Mesothelial cell of epicardium (in vitro differentiated cells): ENCODE results near the gene OPTC. TPM values are rescaled to one million over a fixed set of nuclear protein-coding genes. Genes with fewer than 3 reads are reported as not detected.
A peak's percentile ranks its signal among the peaks of the same experiment; 100 is the strongest.
"Not testable (repeated sequence)": the region's sequence is repeated elsewhere in the genome, so short reads cannot be mapped to it uniquely, and the experiment has no call there.

ENCODE experiments used
- DNase-seq, 2 experiments: peaks; one replicate each; pipeline ENCODE4 v3.0.0; 2021; ENCODE audit warnings: low spot score in 2 of 2; ENCODE audit not compliant: unreplicated experiment in 2 of 2
- H3K27ac Mint-ChIP-seq: 2 replicates; pipeline ENCODE4 v1.8.0; 2021; ENCODE audit warnings: mixed read lengths
- H3K27me3 Mint-ChIP-seq: 2 replicates; pipeline ENCODE4 v1.8.0; 2021; ENCODE audit warnings: low read depth, mixed read lengths
- H3K36me3 Mint-ChIP-seq: 2 replicates; pipeline ENCODE4 v1.8.0; 2021; ENCODE audit warnings: mixed read lengths
- H3K4me1 Mint-ChIP-seq: 2 replicates; pipeline ENCODE4 v1.8.0; 2021; ENCODE audit warnings: mixed read lengths
- H3K4me3 Mint-ChIP-seq: 2 replicates; pipeline ENCODE4 v1.8.0; 2021; ENCODE audit warnings: mild to moderate bottlenecking, moderate library complexity, mixed read lengths
- H3K9me3 Mint-ChIP-seq: 2 replicates; pipeline ENCODE4 v1.8.0; 2021; ENCODE audit warnings: mixed read lengths
- total RNA-seq: library from RNA; stranded (reverse); gene quantifications from 3 replicates; pipeline ENCODE4 v1.2.1, GENCODE V29; 2021
- TF ChIP-seq, protein P1 (sequence below): fragments of 200-600 bp; sonication (generic); IDR thresholded peaks from one replicate; pipeline ENCODE4 v1.5.0; 2021; ENCODE audit warnings: antibody characterized with exemption; ENCODE audit not compliant: unreplicated experiment

The OPTC gene
- total RNA-seq, 1 donor from 2014 or later, result not detected

DNA sequence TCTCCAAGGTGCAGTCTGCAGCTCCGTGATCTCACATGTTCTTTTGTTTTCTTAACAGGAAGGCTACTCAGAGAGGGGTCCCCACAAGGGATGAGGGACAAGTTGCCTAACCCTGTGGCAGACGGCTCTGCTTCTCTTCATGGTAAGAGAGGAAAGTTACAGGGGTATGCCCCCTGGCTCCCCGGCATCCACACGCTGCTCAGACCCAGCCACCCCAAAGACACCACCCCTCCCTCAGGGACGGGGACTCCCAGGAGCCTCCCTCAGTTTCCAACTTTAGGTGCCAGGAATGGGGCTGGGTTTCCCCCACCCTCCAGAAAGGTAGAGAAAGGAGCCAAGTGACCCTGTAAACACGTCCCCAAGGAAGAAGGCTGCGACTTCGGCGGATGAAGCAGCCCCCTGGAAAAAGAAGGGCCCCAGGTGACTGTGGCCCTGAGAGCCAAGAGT is 19.7 kb downstream of the OPTC start:
- Mint-ChIP-seq H3K36me3 (no peaks in the 10 kb centered on the region), H3K4me3 (peak overlapping the region; percentile 9), H3K4me1 (peaks cover 77% of the 10 kb centered on the region), H3K27ac (peak overlapping the region; percentile 95), H3K27me3 (no peaks in the 10 kb centered on the region), H3K9me3 (no peaks in the 10 kb centered on the region)
- TF ChIP-seq, protein P1, sequence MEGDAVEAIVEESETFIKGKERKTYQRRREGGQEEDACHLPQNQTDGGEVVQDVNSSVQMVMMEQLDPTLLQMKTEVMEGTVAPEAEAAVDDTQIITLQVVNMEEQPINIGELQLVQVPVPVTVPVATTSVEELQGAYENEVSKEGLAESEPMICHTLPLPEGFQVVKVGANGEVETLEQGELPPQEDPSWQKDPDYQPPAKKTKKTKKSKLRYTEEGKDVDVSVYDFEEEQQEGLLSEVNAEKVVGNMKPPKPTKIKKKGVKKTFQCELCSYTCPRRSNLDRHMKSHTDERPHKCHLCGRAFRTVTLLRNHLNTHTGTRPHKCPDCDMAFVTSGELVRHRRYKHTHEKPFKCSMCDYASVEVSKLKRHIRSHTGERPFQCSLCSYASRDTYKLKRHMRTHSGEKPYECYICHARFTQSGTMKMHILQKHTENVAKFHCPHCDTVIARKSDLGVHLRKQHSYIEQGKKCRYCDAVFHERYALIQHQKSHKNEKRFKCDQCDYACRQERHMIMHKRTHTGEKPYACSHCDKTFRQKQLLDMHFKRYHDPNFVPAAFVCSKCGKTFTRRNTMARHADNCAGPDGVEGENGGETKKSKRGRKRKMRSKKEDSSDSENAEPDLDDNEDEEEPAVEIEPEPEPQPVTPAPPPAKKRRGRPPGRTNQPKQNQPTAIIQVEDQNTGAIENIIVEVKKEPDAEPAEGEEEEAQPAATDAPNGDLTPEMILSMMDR, result no peak
- no peak for DNase-seq

DNA sequence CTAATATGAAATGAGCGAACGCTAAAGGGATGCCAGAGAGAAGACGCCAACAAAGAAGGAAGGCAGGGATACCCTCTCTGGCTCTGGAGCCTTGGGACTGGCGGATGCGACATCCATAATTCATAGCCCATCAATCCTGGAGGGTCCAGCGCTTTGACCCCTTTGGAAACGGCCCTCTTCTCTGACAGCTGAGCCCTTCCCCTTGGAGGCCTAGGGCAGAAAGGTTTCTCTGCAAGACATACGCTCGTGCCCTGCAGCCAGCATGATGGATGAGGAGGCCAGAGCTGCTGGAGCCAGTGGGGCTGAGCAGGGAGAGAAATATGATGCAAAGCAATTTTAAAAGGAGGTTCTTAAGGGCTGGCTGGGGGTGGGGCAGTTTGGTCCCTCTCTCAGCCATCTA is 22.2 kb downstream of the OPTC start:
- peak overlapping the region; percentile 83 for H3K27ac Mint-ChIP-seq
- no peak overlapping the region for H3K4me3 Mint-ChIP-seq
- no peaks in the 10 kb centered on the region for H3K36me3 Mint-ChIP-seq

DNA sequence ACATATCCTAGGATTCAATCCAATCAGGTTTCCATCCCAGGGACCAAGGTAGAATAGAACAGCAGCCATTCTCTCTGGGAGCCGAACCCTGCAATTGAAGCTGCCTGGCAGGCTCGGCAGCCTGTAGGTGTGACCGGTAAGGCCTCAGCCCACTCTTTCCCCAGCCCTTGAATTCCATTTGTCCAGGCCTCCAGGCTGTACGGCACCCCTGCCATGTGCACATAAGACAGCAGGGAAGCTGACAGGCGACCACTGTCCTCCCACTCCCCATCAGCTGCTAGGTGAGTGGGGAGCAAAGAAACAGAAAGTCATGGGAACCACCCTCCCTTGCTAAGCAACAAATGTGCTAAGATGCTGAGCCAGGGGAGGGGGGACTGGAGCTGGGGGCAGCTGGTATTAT is 23.0 kb downstream of the OPTC start:
- H3K27me3 Mint-ChIP-seq, result no peaks in the 10 kb centered on the region
- TF ChIP-seq, protein P1, result no peak
- H3K27ac Mint-ChIP-seq, result peak overlapping the region; percentile 83
- H3K4me1 Mint-ChIP-seq, result peaks cover 94% of the 10 kb centered on the region
- H3K36me3 Mint-ChIP-seq, result no peaks in the 10 kb centered on the region
- no peak overlapping the region for H3K4me3 Mint-ChIP-seq
- H3K9me3 Mint-ChIP-seq, result no peaks in the 10 kb centered on the region
- DNase-seq, result no peak

More for the DNA sequence above, 22.2 kb downstream of the OPTC start:
- TF ChIP-seq, protein P1, result no peak
- Mint-ChIP-seq H3K9me3 (no peaks in the 10 kb centered on the region), H3K27me3 (no peaks in the 10 kb centered on the region), H3K4me1 (peaks cover 91% of the 10 kb centered on the region)
- no peak for DNase-seq

DNA sequence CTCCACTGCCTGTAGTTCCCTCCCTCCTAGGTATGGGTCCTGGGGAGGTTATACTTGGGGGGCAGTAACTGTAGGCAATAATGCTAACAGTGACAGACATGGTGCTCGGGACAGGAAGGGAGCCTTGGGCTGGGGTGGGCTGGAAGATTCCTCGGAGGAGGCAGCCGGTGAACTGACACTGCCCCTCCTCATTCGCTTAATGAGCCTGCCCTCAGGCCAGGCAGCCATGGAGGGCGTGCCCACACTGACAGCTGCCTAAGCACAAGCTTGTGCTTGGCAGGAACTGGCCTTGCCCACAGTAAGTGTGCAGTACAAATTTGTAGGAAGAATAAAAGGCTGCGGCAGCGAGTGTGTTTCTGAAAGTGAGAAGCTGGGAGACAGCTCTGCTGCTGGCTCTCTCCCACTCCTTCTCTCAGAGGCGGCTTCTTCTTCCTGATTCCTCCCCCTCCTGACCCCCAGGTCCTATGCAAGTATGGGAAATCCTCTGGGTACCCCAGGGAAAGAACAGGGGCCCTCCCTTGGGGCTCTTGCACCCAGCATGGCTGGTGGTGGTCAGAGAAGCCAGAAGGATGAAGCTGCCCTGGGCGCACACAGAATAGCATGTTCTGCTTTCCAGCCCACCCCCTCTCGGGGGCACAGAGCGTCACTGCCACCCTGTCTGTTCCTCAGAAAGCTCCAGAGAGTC is 23.6 kb downstream of the OPTC start:
- Mint-ChIP-seq H3K27me3 (no peaks in the 10 kb centered on the region), H3K9me3 (no peaks in the 10 kb centered on the region), H3K27ac (peak overlapping the region; percentile 83), H3K36me3 (no peaks in the 10 kb centered on the region), H3K4me3 (no peak overlapping the region), H3K4me1 (peaks cover 94% of the 10 kb centered on the region)
- TF ChIP-seq, protein P1, result no peak
- no peak for DNase-seq

DNA sequence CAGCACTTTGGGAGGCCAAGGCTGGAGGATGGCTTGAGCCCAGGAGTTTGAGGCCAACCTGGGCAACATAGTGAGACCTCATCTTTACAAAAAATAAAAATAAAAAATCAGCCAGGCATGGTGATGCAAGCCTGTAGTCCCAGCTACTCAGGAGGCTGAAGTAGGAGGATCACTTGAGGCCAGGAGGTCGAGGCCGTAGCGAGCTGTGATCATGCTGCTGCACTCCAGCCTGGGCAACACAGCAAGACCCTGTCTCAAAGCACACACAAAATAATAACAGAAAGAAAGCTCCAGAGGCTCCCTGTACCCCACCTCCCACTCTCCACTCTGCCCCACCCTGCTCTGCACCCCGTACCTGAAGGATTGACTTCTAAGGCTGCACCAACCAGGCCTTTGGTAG is 24.2 kb downstream of the OPTC start:
- not testable (repeated sequence) for H3K4me3 Mint-ChIP-seq, H3K27me3 Mint-ChIP-seq, H3K9me3 Mint-ChIP-seq, DNase-seq, H3K27ac Mint-ChIP-seq, H3K36me3 Mint-ChIP-seq
- H3K4me1 Mint-ChIP-seq, result peaks cover 92% of the 10 kb centered on the region

DNA sequence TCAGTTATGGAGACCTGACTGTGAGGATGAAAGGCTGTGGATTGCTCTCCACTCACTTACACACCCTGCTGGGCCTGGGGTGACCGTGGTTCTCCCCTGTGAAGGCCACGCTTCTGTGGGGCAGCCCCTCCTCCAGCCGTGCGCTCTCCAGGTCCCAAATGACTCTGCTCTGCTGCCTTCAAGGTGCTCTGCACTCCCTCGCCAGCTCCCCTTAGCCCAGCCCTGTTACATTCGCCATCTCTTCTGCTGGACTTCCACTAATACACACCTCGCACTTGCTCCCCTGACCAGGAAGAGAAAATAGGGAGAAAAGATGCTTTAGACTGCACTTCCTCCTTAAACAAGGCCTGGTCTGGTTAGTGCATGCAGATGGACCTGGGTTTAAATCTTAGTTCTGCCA is 24.6 kb downstream of the OPTC start:
- Mint-ChIP-seq H3K4me3 (no peak overlapping the region), H3K9me3 (no peaks in the 10 kb centered on the region), H3K27me3 (no peaks in the 10 kb centered on the region), H3K36me3 (no peaks in the 10 kb centered on the region), H3K27ac (peak overlapping the region; percentile 80), H3K4me1 (peaks cover 89% of the 10 kb centered on the region)
- TF ChIP-seq, protein P1, result no peak
- DNase-seq, result no peak
